HG02970 (cell line): ENCODE results near the gene SHPK.

Source experiments
- ATAC-seq: cut with Tn5 transposase; IDR thresholded peaks from one replicate; pipeline ENCODE4 v1.9.1; 2021; ENCODE audit warnings: mild to moderate bottlenecking, moderate library complexity, moderate number of reproducible peaks; ENCODE audit not compliant: unreplicated experiment, low FRiP score

SHPK gene

GRCh38 chr17:3663102-3664011 is 27.3 kb upstream of the SHPK start:
- no peak for ATAC-seq

GRCh38 chr17:3660311-3660891 is 24.4 kb upstream of the SHPK start:
- no peak for ATAC-seq

GRCh38 chr17:3659541-3660111 is 23.6 kb upstream of the SHPK start:
- no peak for ATAC-seq

- ATAC-seq: no peak
Measured at GRCh38 chr17:3658784-3659449, 22.9 kb upstream of the SHPK start.

- ATAC-seq: no peak
Measured at GRCh38 chr17:3657874-3658783, 22.1 kb upstream of the SHPK start.

- no peak for ATAC-seq
Measured at GRCh38 chr17:3657588-3657869, 21.5 kb upstream of the SHPK start.

GRCh38 chr17:3656755-3657587 is 20.9 kb upstream of the SHPK start:
- no peak for ATAC-seq

DNA sequence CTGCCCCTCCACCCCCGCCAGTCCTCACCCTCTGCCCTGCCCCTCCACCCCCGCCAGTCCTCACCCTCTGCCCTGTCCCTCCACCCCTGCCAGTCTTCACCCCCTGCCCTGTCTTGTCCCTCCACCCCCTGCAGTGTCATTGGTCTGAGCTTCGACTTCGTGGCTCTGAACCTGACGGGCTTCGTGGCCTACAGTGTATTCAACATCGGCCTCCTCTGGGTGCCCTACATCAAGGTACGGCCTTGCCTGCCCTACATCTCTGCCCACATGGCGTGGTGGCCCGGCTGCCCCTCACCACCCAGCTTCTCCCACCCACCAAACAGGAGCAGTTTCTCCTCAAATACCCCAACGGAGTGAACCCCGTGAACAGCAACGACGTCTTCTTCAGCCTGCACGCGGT is 20.3 kb upstream of the SHPK start:
- no peak for ATAC-seq

- ATAC-seq: no peak
Measured at GRCh38 chr17:3655766-3656165, 19.7 kb upstream of the SHPK start.

DNA sequence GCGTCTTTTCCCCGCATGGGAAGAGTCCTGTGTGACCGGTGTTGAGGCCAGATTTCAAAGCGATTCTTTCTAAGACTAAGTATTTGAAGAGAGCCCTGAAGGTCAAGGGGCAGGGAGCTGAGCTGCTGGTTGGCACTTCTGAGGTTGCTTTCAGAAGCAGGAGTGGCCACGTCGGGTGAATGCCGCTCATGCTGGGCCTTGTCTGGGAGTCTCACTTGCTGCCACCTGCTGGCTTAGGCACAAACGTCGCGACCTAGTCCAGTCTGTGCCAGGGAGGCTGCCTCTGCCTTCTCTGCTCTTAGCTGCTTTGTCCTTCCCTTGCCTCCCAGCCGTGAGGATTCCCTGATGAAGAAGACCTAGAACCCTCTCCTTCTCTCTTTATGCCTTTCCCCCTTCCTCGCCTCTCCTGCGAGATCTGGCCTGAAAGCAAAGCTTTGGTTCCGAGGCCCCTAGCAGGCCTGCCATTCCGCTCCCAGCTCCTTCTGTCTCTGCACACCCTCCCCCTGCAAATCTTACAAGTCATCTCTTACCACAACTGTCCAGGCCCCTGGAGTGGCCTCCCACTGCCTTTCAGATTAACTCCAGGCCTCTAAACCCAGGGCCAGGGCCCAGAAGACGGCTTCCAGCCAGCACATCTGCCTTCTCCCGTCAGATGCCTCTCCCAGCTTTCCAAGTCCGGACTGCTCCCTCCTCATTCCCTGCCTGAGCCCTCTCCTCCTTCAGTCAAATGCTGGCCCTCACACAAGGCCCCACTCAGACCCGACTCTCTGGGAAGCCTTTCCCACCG is 11.9 kb upstream of the SHPK start:
- ATAC-seq: no peak

DNA sequence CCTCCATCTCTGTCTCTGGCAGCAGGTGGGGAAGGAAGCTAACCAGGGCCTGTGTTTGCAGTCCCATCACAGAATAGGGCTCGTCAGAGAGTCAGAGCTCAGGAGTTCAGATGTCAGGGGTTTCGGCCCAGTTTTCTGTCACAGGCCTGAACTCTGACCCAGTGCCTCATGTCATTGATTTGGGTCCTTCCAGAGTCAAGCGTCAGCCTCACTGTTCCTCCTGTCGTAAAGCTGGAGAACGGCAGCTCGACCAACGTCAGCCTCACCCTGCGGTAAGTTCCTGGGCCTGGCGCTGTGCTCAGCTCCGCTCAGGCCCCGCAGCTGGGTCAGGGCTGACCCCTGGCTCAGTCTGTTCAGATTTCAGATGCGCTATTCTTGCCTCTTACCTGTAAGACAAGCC is 11.2 kb upstream of the SHPK start:
- no peak for ATAC-seq

DNA sequence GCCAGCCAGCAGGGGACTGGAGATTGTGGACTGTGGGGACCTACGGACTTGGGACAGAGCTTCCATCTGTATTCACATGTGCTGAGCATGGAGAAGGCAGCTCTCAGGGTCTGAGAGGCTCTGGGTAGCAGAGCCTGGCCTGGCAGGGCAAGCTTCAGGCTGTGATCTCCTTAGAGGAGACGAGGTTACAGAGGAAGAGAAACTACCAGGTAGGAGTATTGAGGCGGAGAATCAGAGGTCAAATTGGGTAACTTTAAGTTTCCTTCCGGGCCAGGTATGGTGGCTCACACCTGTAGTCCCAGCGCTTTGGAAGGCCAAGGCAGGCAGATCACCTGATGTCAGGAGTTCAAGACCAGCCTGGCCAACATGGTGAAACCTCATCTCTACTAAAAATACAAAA is 9.3 kb upstream of the SHPK start:
- no peak for ATAC-seq

DNA sequence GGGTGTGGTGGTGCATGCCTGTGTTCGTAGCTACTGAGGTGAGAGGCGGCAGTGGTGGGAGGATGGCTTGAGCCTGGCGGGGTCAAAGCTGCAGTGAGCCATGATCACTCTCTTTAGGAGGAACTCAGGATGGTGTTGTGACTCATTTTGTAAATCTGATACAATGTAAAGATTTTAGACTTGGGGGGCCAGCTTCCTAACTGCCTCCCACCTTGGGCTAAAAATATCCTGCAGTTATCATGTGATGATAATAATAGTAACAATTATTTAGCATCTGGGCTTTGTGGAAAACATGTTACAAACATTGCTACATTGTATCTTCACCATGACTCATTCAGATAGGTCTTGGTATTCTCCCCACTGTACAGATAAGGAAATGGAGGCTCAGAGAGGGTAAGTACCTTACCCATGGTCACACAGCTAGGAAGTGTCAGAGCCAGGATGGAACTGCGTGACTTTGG is 7.9 kb upstream of the SHPK start:
- ATAC-seq: no peak

DNA sequence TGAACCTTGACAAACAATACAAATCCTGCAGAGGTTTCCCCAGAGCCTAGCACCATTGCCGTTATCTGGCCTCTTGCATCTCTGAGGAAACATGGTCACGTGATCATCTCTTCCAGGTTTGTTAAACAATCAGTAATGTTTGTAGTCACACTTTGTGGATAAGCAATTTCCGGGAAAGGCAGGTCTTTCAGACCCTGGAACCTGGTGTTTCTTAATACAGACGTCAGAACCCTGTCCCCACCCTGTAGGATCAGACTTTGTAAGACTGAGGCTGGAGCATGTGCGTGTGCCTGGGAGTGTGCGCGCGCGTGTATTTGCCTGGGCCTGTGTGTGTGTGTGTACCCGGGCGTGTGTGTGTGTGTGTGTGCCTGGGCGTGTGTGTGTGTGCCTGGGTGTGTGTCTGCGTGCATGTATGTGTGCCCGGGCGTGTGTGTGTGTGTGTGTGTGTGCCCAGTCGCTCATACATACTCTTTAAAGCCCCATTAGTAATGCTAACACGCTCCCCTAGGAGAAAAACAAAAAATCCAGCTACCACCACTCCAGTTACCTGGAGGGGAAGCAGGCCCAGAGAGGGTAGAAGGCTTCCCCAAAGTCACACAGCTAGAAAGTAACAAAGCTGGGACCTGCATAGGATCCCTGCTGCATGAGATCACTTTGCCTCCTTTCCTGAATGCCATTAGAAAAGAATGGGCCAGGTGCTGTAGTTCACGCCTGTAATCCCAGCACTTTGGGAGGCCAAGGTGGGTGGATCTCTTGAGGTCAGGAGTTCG is 5.9 kb upstream of the SHPK start:
- no peak for ATAC-seq

DNA sequence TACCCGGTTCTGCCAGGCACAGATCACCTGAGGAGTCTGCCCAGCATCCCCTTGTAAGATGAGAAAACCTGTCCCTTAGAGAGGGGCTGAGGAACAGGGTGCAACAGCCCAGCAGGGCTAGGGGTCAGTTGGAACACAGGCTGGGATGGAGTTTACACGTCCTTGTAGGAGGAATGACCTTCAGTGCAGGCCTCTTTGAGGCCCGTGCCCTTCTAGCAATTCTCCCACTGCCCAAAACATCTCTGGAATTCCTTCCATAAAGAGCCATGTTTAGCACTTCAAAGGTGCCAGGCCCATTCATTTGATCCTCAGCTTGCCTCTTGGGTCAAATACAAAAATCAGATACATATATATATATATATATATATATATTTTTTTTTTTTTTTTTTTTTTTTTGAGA is 5.0 kb upstream of the SHPK start:
- ATAC-seq: no peak

- no peak for ATAC-seq
Measured at GRCh38 chr17:3639981-3640596, 4.0 kb upstream of the SHPK start.

GRCh38 chr17:3636908-3637373 is 891 bp upstream of the SHPK start:
- ATAC-seq: no peak
